HEK293T (cell line): ENCODE measurements around the gene PTPRE.

Source experiments
- CTCF ChIA-PET: fragments of 350-600 bp; formaldehyde crosslinking; extraction: SDS; loops from one replicate; lab custom pipeline; 2021; ENCODE audit warnings: antibody characterized with exemption, inconsistent platforms; lab: Yijun Ruan, JAX
- POLR2A ChIA-PET: fragments of 350-600 bp; formaldehyde crosslinking; extraction: SDS; loops from one replicate; lab custom pipeline; 2020; ENCODE audit warnings: antibody characterized with exemption, inconsistent platforms; lab: Yijun Ruan, JAX
- DNase-seq: peaks from one replicate; pipeline ENCODE4 v3.0.0; 2012; ENCODE audit warnings: mixed read lengths; ENCODE audit errors: extremely low spot score
- ARNT ChIP-seq: fragments of 450-650 bp; IDR thresholded peaks from 2 replicates; pipeline ENCODE4 v1.6.1; 2017; ENCODE audit warnings: mild to moderate bottlenecking
- BHLHE40 ChIP-seq: fragments of 450-650 bp; IDR thresholded peaks from 2 replicates; pipeline ENCODE4 v1.6.1; 2016; ENCODE audit warnings: mild to moderate bottlenecking, moderate library complexity, borderline replicate concordance
- CTBP1 ChIP-seq: fragments of 450-650 bp; IDR thresholded peaks from 2 replicates; pipeline ENCODE4 v1.6.1; 2016; ENCODE audit warnings: borderline replicate concordance
- ELF4 ChIP-seq: fragments of 450-650 bp; IDR thresholded peaks from 2 replicates; pipeline ENCODE4 v1.6.1; 2017; ENCODE audit warnings: antibody characterized with exemption
- FOXA1 ChIP-seq: fragments of 450-650 bp; IDR thresholded peaks from 2 replicates; pipeline ENCODE4 v1.6.1; 2016; ENCODE audit warnings: mild to moderate bottlenecking
- FOXK2 ChIP-seq: fragments of 450-650 bp; IDR thresholded peaks from 2 replicates; pipeline ENCODE4 v1.6.1; 2016; ENCODE audit warnings: mild to moderate bottlenecking
- FOXM1 ChIP-seq: fragments of 450-650 bp; IDR thresholded peaks from 2 replicates; pipeline ENCODE4 v1.6.1; 2017; ENCODE audit warnings: mild to moderate bottlenecking, borderline replicate concordance
- HDGF ChIP-seq: fragments of 450-650 bp; IDR thresholded peaks from 2 replicates; pipeline ENCODE4 v1.6.1; 2017; ENCODE audit warnings: antibody characterized with exemption, borderline replicate concordance
- L3MBTL2 ChIP-seq: fragments of 450-650 bp; conservative IDR thresholded peaks from 2 replicates; pipeline ENCODE4 v1.6.1; 2016; ENCODE audit warnings: mild to moderate bottlenecking
- LEF1 ChIP-seq: fragments of 450-650 bp; IDR thresholded peaks from 2 replicates; pipeline ENCODE4 v1.6.1; 2017; ENCODE audit warnings: mild to moderate bottlenecking, borderline replicate concordance
- NFRKB ChIP-seq: fragments of 450-650 bp; IDR thresholded peaks from 2 replicates; pipeline ENCODE4 v1.6.1; 2016; ENCODE audit warnings: mild to moderate bottlenecking, moderate library complexity
- PKNOX1 ChIP-seq: fragments of 450-650 bp; IDR thresholded peaks from 2 replicates; pipeline ENCODE4 v1.6.1; 2016
- SP1 ChIP-seq: fragments of 450-650 bp; IDR thresholded peaks from 2 replicates; pipeline ENCODE4 v1.6.1; 2017
- SUZ12 ChIP-seq: fragments of 450-650 bp; IDR thresholded peaks from 2 replicates; pipeline ENCODE4 v1.6.1; 2016; ENCODE audit warnings: mild to moderate bottlenecking
- TARDBP ChIP-seq: fragments of 450-650 bp; IDR thresholded peaks from 2 replicates; pipeline ENCODE4 v1.6.1; 2016
- ZNF384 ChIP-seq: fragments of 450-650 bp; IDR thresholded peaks from 2 replicates; pipeline ENCODE4 v1.6.1; 2016

Gene PTPRE

GRCh38 chr10:127928021-127928806 is 21.3 kb downstream of the PTPRE start:
- POLR2A ChIA-PET: no interaction called here
- TF ChIP-seq FOXK2: no peak
- TF ChIP-seq BHLHE40: no peak
- no peak for TF ChIP-seq TARDBP
- TF ChIP-seq ELF4: no peak
- DNase-seq: no peak
- CTCF ChIA-PET: no interaction called here

- CTCF ChIA-PET: no interaction called here
- DNase-seq: no peak
- TF ChIP-seq FOXA1: no peak
- no peak for TF ChIP-seq L3MBTL2
- no peak for TF ChIP-seq CTBP1
- TF ChIP-seq FOXM1: no peak
- no peak for TF ChIP-seq FOXK2
- TF ChIP-seq LEF1: no peak
- TF ChIP-seq TARDBP: no peak
- no peak for TF ChIP-seq ELF4
- no peak for TF ChIP-seq SP1
- no peak for TF ChIP-seq ZNF384
- POLR2A ChIA-PET: no interaction called here
Measured at GRCh38 chr10:127932521-127933270, 25.8 kb downstream of the PTPRE start.

GRCh38 chr10:127933271-127933670 is 26.4 kb downstream of the PTPRE start:
- no peak for TF ChIP-seq ZNF384
- no peak for TF ChIP-seq NFRKB
- no peak for TF ChIP-seq SP1
- TF ChIP-seq FOXA1: no peak
- TF ChIP-seq ELF4: no peak
- no peak for TF ChIP-seq BHLHE40
- no peak for TF ChIP-seq FOXM1
- no peak for TF ChIP-seq TARDBP
- TF ChIP-seq L3MBTL2: no peak
- TF ChIP-seq PKNOX1: no peak
- TF ChIP-seq SUZ12: no peak
- no peak for TF ChIP-seq HDGF
- no peak for TF ChIP-seq FOXK2
- TF ChIP-seq ARNT: no peak
- no peak for TF ChIP-seq CTBP1
- no peak for TF ChIP-seq LEF1
- no peak for DNase-seq
- ChIA-PET CTCF (no interaction called here), POLR2A (interaction anchor here (0.7 kb wide), 1 partner anchor 27 kb away, joined by 3 read pairs; no protein-coding TSS in a partner anchor)

DNA sequence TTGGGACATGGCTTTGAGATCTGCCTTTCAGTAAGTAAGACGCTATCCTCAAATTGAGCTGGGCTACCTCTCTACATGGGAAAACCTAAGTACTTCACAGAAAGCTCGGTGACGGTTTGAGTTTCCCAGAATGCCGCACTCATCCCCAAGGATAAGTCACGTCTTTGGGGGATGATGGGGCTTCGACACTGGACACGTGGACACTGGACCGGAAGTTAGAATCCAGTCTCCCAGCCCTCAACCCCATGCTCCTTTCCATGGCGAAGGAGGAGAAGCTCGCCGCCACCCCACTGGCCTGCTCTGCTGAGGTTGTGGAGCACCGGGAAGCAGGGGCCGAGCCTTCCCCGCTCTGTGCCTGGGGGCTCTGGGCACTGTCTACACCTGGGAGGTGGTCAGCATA is 27.5 kb downstream of the PTPRE start:
- POLR2A ChIA-PET: no interaction called here
- no peak for TF ChIP-seq FOXM1
- no peak for TF ChIP-seq NFRKB
- no peak for TF ChIP-seq BHLHE40
- TF ChIP-seq FOXA1: no peak
- TF ChIP-seq LEF1: no peak
- TF ChIP-seq SUZ12: no peak
- no peak for TF ChIP-seq TARDBP
- no peak for TF ChIP-seq CTBP1
- no peak for TF ChIP-seq ZNF384
- no peak for TF ChIP-seq HDGF
- no peak for TF ChIP-seq PKNOX1
- no peak for TF ChIP-seq SP1
- TF ChIP-seq ARNT: no peak
- no peak for TF ChIP-seq ELF4
- DNase-seq: no peak
- CTCF ChIA-PET: no interaction called here

DNA sequence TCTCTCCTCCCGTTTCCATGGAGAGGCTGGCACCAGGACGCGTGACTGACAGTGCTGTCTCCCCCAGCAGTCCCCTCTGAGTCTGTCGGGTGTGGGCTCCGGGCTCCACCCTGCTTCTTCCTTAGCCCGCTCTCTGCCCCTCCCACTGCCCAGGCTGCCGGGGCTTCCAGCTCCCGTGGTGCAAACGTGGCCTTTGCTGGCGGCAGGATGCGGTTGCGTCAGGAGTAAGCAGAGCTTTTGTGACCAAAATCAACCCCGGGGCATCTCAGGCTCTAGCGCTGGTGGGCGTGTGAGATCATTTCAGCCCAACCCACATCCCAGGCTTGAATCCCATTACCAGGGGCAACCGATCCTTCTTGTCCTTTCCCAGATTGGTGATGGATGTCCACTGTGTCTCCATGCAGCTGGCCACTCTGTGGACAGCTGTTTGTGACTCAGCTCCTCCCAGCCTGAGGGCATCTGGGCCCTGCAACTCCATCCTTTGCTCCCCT is 28.2 kb downstream of the PTPRE start:
- TF ChIP-seq LEF1: no peak
- no peak for TF ChIP-seq NFRKB
- no peak for TF ChIP-seq ZNF384
- TF ChIP-seq TARDBP: no peak
- no peak for TF ChIP-seq PKNOX1
- no peak for TF ChIP-seq HDGF
- no peak for TF ChIP-seq CTBP1
- TF ChIP-seq SUZ12: no peak
- TF ChIP-seq ARNT: no peak
- no peak for TF ChIP-seq ELF4
- no peak for TF ChIP-seq BHLHE40
- no peak for TF ChIP-seq SP1
- TF ChIP-seq L3MBTL2: no peak
- no peak for TF ChIP-seq FOXA1
- no peak for TF ChIP-seq FOXK2
- ChIA-PET POLR2A (no interaction called here), CTCF (interaction anchor here (1.1 kb wide), 1 partner anchor 76 kb away, joined by 4 read pairs; no protein-coding TSS in a partner anchor)
- no peak for DNase-seq

- CTCF ChIA-PET: interaction anchor here (1.0 kb wide), 1 partner anchor 74 kb away, joined by 3 read pairs; no protein-coding TSS in a partner anchor
- no peak for DNase-seq
- POLR2A ChIA-PET: no interaction called here
- TF ChIP-seq ARNT (no peak), PKNOX1 (no peak), FOXM1 (no peak), SUZ12 (no peak), NFRKB (no peak), LEF1 (no peak), SP1 (no peak), BHLHE40 (no peak), L3MBTL2 (no peak), FOXK2 (no peak), FOXA1 (no peak), ZNF384 (no peak), HDGF (no peak), TARDBP (no peak), CTBP1 (no peak)
Measured at GRCh38 chr10:127937069-127937468, 30.2 kb downstream of the PTPRE start.
